Stimulated activated CD4-positive, alpha-beta T cell treated with anti-CD3 and anti-CD28 coated beads, TNF-alpha, amount 100 ng/mL, for 4 hours (primary cell): ENCODE results near the gene SORCS2.

Experiments
- DNase-seq, 3 experiments: peaks; one replicate each; pipeline ENCODE4 v3.0.0-alpha.2; 2020; ENCODE audit warnings: low read depth in 3 of 3

Gene SORCS2

GRCh38 chr4:7774301-7775294 is 582.3 kb downstream of the SORCS2 start:
- no peak for DNase-seq

GRCh38 chr4:7775396-7775795 is 583.1 kb downstream of the SORCS2 start:
- no peak for DNase-seq

- DNase-seq = no peak
Observed at GRCh38 chr4:7777017-7777710, 584.8 kb downstream of the SORCS2 start.

GRCh38 chr4:7777871-7778509 is 585.7 kb downstream of the SORCS2 start:
- DNase-seq = no peak

DNA sequence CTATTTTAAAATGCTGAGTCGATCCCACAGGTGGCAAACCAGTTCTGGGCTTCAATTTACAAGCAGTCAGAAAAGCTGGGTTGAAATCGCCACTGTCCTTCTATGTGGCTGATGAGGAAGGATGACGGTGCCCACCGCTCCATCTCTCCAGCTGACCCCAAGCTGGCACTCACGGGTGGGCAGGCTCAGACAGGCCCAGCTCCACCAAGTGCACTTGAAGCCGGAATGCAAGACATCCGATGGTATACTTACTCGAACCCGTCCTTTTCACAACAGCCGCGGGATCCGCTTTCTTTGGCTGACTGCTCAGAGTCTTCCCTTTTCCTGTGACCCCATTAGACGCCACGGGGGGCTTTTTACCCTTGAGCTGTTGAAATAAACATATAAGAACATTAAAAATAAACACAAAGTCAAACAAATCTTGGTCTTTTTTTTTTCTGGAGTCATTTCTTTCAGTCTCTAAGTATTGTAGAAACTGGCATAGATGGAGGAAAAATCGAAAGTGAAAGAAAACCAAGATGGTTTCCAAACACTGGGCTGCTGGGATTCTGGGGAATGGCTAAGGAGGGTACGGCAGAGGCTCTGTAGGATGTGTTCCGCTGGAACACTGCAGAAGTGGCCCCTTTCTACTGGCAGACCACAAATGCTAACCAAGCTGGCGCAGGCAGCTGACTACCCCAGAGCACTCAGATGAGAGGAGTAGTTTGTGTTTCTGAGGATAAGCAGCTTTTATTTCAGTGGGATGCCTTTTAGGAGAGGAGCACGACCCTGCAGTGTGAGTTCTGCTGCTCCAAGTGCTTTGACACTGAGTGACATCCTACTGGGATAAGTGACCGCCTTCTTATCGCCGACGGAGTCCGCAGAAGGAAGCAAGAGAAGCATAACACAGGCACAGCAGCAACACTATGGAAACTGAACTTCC is 586.4 kb downstream of the SORCS2 start:
- DNase-seq = no peak

- DNase-seq = no peak
Observed at GRCh38 chr4:7779432-7779768, 587.1 kb downstream of the SORCS2 start.

DNA sequence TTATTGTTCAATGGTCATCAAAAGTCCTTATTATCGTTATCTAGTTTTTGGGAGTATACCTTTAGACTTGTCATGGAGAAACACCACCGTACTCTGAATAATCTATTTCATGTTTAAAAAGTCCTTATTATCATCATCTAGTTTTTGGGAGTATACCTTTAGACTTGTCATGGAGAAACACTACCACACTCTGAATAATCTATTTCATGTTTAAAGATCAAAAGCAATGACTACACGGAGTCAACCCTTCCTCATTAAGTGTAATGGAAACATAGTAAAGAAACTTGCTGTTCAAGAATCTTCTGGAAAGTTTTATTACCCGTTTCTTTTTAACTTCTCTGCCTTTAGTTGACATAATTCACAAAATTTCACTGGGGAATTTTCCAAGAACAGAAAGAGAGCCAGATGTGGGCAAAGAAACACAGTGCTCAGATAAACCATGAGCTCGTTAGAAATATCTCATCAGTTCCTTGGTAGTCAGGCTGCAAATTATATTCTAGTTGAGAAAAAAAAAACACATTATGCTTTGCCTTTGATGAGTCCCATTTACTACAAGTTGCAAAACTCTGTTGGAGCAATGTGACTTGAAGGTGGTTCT is 588.5 kb downstream of the SORCS2 start:
- no peak for DNase-seq

- no peak for DNase-seq
Observed at GRCh38 chr4:7781366-7781765, 589.0 kb downstream of the SORCS2 start.

DNA sequence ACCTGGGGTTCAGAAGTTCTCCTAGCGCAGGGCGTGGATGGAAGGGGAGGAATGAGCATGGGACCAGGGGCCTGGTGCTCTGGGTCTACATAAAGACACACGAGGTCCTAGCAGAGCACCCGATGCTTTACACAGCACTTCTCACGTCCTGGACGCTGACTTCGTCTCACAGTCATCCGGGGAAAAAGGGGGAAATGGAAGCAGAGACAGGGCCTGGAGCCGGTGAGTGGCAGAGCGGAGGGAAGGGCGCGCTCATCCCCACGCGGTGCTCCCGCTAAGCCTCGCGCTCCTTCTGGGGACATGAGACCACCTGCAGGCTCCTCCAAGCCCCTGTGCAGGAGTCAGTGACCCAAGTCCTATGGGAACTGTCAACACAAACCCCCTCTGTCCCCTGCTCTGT is 589.7 kb downstream of the SORCS2 start:
- DNase-seq = no peak

DNA sequence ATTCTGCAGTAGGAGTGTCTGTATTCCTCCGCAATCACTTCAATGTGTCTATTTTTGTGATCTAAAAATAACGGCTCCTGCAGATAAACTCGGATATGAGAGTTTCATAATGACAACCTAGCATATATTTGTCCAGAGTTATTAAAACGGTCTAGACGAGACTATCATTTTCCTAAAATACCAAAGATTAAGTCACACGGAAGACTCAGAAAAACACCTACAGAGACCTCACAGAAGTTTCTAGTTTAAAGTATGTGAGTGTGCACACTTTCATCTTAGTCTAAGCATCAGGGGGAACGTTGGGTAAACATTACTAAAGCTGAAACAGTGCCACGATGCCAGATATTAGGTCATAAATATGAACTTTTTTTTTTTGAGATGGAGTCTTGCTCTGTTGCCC is 590.4 kb downstream of the SORCS2 start:
- no peak for DNase-seq

DNA sequence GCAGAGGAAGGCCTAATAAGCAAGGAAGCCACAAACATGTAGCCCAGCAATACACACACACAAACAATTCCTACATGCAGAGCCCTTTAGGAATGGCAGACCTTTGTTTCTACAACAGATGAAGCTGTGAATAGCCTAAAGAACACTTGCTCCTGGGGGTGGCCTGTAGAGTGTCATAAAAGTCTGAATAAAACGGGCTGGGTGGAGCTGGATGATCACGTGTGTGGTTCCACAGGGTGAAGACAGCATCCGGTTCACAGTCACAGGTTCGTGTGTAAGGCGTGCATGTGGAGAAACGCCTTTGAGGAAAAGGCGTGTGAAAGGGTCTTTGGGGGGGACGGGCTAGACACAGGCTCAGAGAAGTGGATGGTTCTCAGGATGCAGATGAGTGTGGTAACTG is 591.2 kb downstream of the SORCS2 start:
- no peak for DNase-seq

DNA sequence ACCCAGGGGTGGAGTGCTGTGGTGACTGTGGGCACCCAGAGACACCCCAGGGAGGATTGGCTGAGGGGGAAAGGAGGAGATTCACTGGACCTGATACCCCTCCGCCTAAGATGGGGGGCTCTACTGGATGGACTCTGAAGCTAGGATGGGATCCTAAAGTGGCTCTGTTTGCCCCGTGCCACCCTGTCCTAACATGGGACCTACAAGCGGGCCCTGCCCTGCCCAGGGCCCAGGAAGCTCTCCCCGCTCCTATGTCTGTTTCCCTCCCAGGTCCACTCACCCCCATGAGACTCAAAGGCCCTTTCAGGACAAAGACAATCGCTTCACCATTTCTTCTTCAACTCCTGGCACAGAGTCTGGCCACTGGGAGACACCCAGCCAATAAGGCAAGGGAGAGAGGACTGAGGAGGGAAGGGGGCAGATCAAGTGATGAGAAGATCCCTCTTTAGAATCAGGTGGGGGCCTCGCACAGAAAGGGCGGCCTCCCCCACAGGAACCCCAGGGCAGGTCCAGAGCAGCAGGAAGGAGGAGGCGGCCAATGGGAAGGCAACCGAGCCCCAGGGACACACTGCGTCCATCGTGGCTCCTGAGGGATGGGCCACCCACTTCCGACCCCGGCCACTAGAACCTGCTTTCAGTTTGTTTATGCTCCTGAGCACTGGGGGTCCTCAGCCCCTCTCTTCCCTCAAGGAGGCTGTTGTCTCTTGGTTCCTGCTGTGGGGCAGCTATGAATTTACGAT is 592.0 kb downstream of the SORCS2 start:
- DNase-seq = no peak

DNA sequence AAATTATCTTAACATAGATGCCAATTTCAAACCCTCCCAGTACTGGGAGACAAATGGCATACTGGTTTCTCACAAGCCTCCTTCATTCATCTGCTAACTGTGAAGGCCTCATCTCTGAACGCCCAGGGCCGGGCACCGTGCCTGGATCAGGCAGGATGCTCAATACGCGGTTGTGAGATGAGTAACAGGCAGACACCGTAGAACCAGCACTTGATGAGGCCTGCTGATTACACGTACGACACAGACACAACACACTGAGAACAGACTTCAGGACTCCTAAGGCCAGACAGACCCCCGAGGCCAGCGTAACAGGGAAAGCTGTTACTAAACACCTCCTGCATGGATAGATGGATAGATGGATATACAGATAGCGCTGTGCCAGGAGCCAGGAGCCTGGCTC is 592.7 kb downstream of the SORCS2 start:
- DNase-seq = no peak

- no peak for DNase-seq
Observed at GRCh38 chr4:7786040-7786439, 593.7 kb downstream of the SORCS2 start.

DNA sequence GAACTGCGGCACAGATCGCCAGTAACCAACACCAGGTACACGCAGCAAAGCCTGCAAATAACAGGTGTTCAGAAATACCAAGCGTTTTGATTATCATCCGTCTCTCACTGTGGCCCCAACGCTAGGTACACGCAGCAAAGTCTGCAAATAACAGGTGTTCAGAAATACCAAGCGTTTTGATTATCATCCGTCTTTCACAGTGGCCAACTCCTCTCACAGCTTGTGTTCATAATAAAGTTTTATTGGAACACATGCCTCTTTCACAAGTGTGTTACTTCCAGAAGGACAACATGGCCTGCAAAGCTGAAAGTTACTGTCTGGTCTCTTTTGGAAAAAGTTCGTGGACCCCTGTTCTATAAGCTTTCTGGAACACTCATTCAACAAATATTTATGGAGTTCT is 594.2 kb downstream of the SORCS2 start:
- DNase-seq = no peak

DNA sequence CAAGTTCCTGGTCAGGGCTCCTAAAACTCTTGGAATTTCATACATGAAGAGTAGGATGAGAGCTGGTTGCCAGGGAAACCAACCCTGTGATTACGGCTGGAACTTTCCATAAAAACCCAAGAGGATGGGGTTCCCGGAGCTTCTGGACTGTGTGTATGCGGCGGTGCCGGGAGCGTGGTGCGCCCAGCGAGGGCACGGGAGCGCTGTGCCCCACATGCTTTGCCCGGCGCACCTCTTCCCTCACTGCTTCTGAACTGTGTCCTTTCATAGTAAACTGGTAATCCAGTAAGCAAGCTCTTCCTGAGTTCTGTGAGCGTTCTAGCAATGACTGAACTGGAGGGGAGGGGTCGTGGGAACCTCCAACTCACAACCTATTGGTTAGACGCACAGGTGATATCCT is 594.7 kb downstream of the SORCS2 start:
- DNase-seq = no peak

DNA sequence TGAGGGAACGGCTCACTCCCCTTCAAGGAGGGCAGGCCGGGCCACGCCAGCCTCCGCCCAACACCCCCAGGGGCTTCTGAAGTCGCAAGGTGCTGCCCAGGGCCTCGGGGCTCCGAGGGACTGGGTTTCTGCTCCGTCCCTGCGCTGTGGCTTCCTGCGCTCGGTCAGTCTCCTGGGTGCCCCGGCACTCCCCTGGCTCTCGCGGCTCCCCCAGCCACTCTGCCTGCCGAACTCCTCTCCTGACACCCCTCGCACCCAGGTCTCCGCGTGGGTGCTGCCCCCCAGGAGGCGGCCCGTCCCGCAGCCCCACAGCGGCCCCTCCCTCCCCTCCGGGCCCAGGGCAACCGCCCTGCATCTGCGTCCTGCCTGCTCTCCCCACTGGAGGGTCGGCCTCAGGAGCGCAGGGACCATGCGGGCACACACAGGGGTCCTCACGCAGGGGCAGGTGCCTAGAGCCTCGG is 595.4 kb downstream of the SORCS2 start:
- DNase-seq = no peak

- DNase-seq = no peak
Observed at GRCh38 chr4:7788193-7788592, 595.9 kb downstream of the SORCS2 start.

DNA sequence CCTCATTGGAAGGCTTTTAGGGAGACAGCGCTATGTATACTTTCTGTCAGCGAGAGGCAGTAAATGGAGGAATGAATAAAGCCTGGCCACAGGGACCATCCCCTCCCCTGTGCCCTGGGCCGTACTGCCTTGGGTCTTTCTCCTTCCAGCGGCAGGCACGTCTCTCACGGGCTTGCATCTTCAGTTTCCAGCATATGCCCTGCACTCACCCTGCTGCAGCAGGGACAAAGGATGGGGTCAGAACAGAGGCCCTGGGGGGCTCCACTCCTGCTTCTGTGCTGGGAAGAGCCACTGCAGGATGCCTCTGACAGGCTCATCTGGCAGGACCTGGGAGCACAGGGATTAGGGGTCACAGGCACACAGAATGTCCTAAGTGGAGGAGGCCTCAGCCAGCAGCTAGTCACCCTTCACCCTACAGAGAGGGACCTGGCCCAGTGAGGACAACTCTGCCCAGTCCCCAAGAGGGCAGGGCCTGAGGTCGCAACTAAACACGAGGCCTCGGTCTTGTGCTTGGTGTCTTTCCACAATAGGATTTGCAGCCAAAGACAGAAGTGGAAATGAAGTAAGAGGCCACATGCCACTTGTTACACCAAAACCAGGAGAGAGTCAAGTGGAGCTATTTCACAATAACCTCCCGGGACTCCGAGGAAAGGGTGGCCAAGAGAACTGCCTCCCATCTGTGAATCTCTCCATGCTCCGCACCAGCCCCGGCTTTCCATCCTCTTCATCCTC is 596.5 kb downstream of the SORCS2 start:
- no peak for DNase-seq

DNA sequence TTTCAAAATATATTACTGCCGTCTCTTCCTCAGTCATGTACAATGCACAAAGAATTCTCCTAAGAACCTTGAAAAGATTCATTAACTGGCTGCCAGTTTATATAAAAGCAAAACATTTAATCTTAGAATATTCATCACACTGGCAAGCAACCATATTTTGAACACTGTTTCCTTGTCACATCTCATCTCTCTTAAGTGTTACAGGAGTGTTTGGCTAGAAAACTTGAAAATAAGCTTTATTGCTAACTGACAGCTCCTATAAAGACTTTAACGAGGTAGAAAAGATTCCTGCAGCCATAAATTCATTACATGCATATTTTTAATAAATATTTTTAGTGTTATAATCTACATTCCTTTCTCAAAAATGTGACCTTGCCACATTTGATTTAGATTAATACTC is 597.7 kb downstream of the SORCS2 start:
- DNase-seq = no peak
